Stomach (tissue), 9 donors: Measurements from ENCODE around the gene KCNH1. TPM values are rescaled to one million over a fixed set of nuclear protein-coding genes. Genes with fewer than 3 reads are reported as not detected.
"Not testable (repeated sequence)": the region's sequence is repeated elsewhere in the genome, so short reads cannot be mapped to it uniquely, and the experiment has no call there.

Experiments
- DNase-seq, 2 donors: peaks; one replicate each; pipeline versions ENCODE4 v3.0.0 to v3.0.0-alpha.2; 2013 to 2019
- H3K27ac ChIP-seq, 5 donors: fragments of 200-600 bp in 4 of 5; sonication (generic) in 4 of 5; one replicate each; pipeline ENCODE4 v1.5.1; 2013 to 2019; ENCODE audit warnings: mild to moderate bottlenecking in 1 of 5, moderate library complexity in 1 of 5
- H3K27me3 ChIP-seq, 3 donors: fragments of 200-600 bp; sonication (generic); one replicate each; pipeline ENCODE4 v1.5.1; 2017 to 2019; ENCODE audit warnings: mixed run types in 1 of 3
- H3K36me3 ChIP-seq, 4 donors: fragments of 200-600 bp; sonication (generic); 1 replicate in 3 of 4; 2 replicates in 1 of 4; pipeline ENCODE4 v1.5.1; 2016 to 2019
- H3K4me1 ChIP-seq, 4 donors: fragments of 200-600 bp; sonication (generic); one replicate each; pipeline ENCODE4 v1.5.1; 2016 to 2019
- H3K4me3 ChIP-seq, 4 donors: fragments of 200-600 bp; sonication (generic) in 3 of 4; one replicate each; pipeline ENCODE4 v1.5.1; 2016 to 2019; ENCODE audit warnings: mild to moderate bottlenecking in 1 of 4
- H3K9me3 ChIP-seq, 4 donors: fragments of 200-600 bp; sonication (generic); one replicate each; pipeline ENCODE4 v1.5.1; 2016 to 2019
- EP300 ChIP-seq: sonication (generic); formaldehyde crosslinking; IDR thresholded peaks from one replicate; pipeline ENCODE4 v1.6.1; 2017; ENCODE audit warnings: antibody characterized with exemption
- POLR2A ChIP-seq, 4 donors: fragments of 450-650 bp; IDR thresholded peaks; one replicate each; pipeline ENCODE4 v1.6.1; 2016; ENCODE audit warnings: antibody characterized with exemption in 4 of 4, control low read depth in 2 of 4, mild to moderate bottlenecking in 1 of 4, moderate library complexity in 1 of 4
- POLR2AphosphoS5 ChIP-seq, 3 donors: sonication (generic); formaldehyde crosslinking; IDR thresholded peaks; one replicate each; pipeline ENCODE4 v1.6.1; 2016; ENCODE audit warnings: antibody characterized with exemption in 3 of 3
- WGBS, 5 donors: extraction: QIAGEN DNeasy Blood & Tissue Kit in 3 of 5; methylation state at CpG; one replicate each; pipeline versions ENCODE4 v1.1.5 to v1.1.7; 2013 to 2018; 5-methylcytosine and 5-hydroxymethylcytosine counted together
- intact Hi-C: fragments of 100-400 bp; cut with DNase I; formaldehyde crosslinking; loops from one replicate; pipeline ENCODE4 v1.15.1; 2023; ENCODE audit warnings: low total_unique reads
- polyA plus RNA-seq, 3 donors: library from polyadenylated mRNA; stranded (reverse); fragments of 200-250 nt; gene quantifications; one replicate each; pipeline ENCODE4 v1.2.3, GENCODE V29; 2013
- total RNA-seq, 5 donors: library from RNA; depleted of rRNA; stranded (reverse); fragments of >200 nt; gene quantifications; one replicate each; pipeline versions ENCODE4 v1.1.0 to v1.2.3, GENCODE V29; 2014 to 2016
- TF ChIP-seq, protein P1 (sequence below), 7 experiments: fragments of 450-650 bp in 4 of 7; fragments of 200-600 bp in 3 of 7; sonication (generic) in 3 of 7; IDR thresholded peaks; one replicate each; pipeline ENCODE4 v1.5.1; 2016 to 2019; ENCODE audit warnings: antibody characterized with exemption in 7 of 7, control low read depth in 2 of 7, mild to moderate bottlenecking in 1 of 7
- donor health status: healthy with polysubstance abuse.
- donor health status: Bipolar disorder and iron deficiency.
- donor health status: healthy.

Gene KCNH1
- total and polyA plus RNA-seq, 8 donors = 0.10 to 6.8 (median 3.2) TPM; not detected in 1

DNA sequence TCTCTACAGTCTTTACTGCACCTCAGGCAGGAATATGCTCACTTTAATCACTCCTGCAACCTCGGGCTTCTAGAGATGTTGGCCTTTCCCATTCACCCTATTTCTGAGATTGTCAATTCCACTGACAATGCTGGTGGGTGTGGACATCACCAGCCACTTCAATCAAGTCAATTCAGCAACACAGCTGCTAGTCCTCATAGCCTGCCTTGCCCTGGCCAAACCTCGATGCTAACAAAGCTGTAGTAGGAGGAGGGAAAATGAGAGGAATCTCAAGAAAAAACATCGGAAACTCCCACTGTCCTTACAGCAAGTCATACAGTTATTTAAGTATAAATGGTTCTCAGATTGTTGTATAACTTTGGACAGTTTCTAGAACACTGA is 155.0 kb downstream of the KCNH1 start:
- 65 to 76% (median 68%) methylated on average over 3 of the region's 3 CpGs for WGBS, 5 donors
- intact Hi-C loops = no loop called here
- Histone ChIP-seq H3K4me1 (no peaks in the 10 kb centered on the region), H3K4me3 (no peak overlapping the region), H3K27ac (no peak overlapping the region), H3K27me3 (no peaks in the 10 kb centered on the region), H3K9me3 (peaks cover 0 to 10% (median 0%) of the 10 kb centered on the region in 4 donors), H3K36me3 (no peaks in the 10 kb centered on the region)
- TF ChIP-seq POLR2A (IDR thresholded peaks at IDR 0.05) (no peak), POLR2AphosphoS5 (IDR thresholded peaks at IDR 0.05) (no peak), EP300 (no peak)
- TF ChIP-seq, protein P1, sequence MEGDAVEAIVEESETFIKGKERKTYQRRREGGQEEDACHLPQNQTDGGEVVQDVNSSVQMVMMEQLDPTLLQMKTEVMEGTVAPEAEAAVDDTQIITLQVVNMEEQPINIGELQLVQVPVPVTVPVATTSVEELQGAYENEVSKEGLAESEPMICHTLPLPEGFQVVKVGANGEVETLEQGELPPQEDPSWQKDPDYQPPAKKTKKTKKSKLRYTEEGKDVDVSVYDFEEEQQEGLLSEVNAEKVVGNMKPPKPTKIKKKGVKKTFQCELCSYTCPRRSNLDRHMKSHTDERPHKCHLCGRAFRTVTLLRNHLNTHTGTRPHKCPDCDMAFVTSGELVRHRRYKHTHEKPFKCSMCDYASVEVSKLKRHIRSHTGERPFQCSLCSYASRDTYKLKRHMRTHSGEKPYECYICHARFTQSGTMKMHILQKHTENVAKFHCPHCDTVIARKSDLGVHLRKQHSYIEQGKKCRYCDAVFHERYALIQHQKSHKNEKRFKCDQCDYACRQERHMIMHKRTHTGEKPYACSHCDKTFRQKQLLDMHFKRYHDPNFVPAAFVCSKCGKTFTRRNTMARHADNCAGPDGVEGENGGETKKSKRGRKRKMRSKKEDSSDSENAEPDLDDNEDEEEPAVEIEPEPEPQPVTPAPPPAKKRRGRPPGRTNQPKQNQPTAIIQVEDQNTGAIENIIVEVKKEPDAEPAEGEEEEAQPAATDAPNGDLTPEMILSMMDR (IDR thresholded peaks at IDR 0.05) = no peak
- no peak for DNase-seq

DNA sequence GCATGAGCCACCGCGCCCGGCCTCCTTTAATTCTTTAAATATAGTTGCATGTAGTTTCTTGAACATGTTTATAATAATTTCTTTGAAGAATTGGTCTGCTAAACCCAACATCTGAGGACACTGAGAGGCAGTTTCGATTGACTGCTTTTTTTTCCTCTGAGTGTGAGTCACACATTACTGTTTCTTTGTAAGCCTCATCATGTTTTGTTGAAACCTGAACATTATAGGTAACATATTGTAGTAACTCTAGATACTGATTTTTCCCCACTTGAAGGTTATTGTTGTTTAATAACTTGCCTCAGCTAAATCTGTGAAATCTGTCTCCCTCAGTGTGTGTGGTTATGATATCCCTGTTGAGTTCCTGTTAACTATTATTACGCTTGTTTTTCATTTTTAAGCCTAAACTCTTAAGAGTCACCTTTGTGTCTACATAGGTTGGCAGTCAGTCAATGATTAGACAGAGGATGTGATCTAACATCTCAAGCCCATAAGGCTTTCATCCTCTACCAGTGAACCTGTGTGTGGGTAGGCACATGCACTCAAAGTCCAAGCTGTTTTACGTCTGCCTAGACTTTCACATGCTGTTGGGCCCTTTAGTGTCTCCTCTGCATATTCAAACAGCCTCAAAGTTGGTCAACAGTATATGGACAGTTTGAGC is 155.5 kb downstream of the KCNH1 start:
- no peaks in the 10 kb centered on the region for H3K4me1 ChIP-seq
- peaks cover 0 to 10% (median 0%) of the 10 kb centered on the region in 4 donors for H3K9me3 ChIP-seq
- intact Hi-C loops = no loop called here
- TF ChIP-seq, protein P1 (IDR thresholded peaks at IDR 0.05) = no peak
- TF ChIP-seq POLR2AphosphoS5 (IDR thresholded peaks at IDR 0.05) (no peak), POLR2A (IDR thresholded peaks at IDR 0.05) (no peak), EP300 (no peak)
- no peaks in the 10 kb centered on the region for H3K27me3 ChIP-seq
- WGBS, 5 donors = 80 to 84% (median 81%) methylated on average over 6 of the region's 6 CpGs
- no peaks in the 10 kb centered on the region for H3K36me3 ChIP-seq
- H3K4me3 ChIP-seq = no peak overlapping the region
- no peak for DNase-seq
- no peak overlapping the region for H3K27ac ChIP-seq

DNA sequence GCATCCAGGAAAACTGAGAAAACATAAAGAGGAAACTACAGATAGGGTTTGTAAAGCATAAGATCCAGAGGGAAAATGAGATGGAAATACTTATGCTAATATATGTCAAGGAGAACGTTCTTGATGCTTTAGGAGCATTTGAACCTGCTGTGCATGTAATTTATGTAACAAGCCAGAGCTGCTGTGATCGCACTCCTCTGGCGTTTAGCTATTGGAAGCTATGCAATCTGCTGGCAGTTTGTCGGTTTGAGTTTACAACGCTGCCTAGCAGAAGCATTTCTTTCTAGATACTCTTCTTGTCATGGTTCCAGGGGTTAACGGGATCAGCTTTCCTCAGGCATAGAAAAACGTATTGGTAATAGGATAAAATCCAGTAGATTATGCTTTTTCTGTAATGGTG is 182.7 kb downstream of the KCNH1 start:
- TF ChIP-seq POLR2AphosphoS5 (IDR thresholded peaks at IDR 0.05) = no peak
- TF ChIP-seq POLR2A (IDR thresholded peaks at IDR 0.05) = no peak
- TF ChIP-seq, protein P1 (IDR thresholded peaks at IDR 0.05) = no peak
- no peak for TF ChIP-seq EP300
- intact Hi-C loops = no loop called here
- no peaks in the 10 kb centered on the region for H3K36me3 ChIP-seq
- H3K4me1 ChIP-seq = no peaks in the 10 kb centered on the region
- 51 to 60% (median 56%) methylated on average over 7 of the region's 7 CpGs for WGBS, 5 donors
- no peak overlapping the region for H3K27ac ChIP-seq
- H3K27me3 ChIP-seq = no peaks in the 10 kb centered on the region
- no peaks in the 10 kb centered on the region for H3K9me3 ChIP-seq
- no peak for DNase-seq
- no peak overlapping the region for H3K4me3 ChIP-seq

DNA sequence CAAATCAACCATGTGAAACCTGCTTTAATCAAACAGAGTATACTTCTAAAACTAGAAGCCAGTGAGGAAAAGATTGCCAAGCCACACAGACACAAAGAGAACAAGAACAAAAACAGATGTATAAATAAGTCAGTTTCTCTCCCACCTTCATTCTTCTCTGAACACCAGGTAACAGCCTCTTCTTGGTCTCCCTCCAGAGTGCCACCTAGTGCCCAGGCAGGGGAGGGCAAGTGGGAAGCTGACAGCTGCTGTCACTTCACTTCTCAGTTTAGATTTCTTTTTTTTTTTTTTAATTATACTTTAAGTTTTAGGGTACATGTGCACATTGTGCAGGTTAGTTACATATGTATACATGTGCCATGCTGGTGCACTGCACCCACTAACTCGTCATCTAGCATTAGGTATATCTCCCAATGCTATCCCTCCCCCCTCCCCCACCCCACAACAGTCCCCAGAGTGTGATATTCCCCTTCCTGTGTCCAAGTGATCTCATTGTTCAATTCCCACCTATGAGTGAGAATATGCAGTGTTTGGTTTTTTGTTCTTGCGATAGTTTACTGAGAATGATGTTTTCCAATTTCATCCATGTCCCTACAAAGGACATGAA is 183.9 kb downstream of the KCNH1 start:
- H3K27me3 ChIP-seq, H3K36me3 ChIP-seq, H3K9me3 ChIP-seq, H3K4me1 ChIP-seq, H3K27ac ChIP-seq, H3K4me3 ChIP-seq, intact Hi-C loops: not testable (repeated sequence)
- TF ChIP-seq, protein P1 (IDR thresholded peaks at IDR 0.05) = peak in 5 of 7 experiments; percentile 15 to 58 (median 36)
- 50 to 100% methylated on average over 1 to 2 of the region's 2 CpGs; no CpG with 5 or more reads in 3 of the 5 donors for WGBS, 5 donors
- peak; percentile 56 to 62 for DNase-seq
